ENCODE results near the gene USP22.

The USP22 gene

GRCh38 chr17:21044971-21045370 lies 2.2 kb upstream of the USP22 start:
- H3K4me3 ChIP-seq (ENCODE audit: low read depth, low read length) = no peak overlapping the region
- no peak for TF ChIP-seq CTCF (IDR thresholded peaks at IDR 0.05; ENCODE audit: low read depth, low read length)

GRCh38 chr17:21043296-21044232 lies 753 bp upstream of the USP22 start:
- H3K4me3 ChIP-seq (ENCODE audit: low read depth, low read length) = peak overlapping the region; percentile 67
- TF ChIP-seq CTCF (IDR thresholded peaks at IDR 0.05; ENCODE audit: low read depth, low read length) = peak; percentile 89

GRCh38 chr17:21041741-21042457 lies 912 bp downstream of the USP22 start:
- H3K4me3 ChIP-seq (ENCODE audit: low read depth, low read length) = peak overlapping the region; percentile 94
- TF ChIP-seq CTCF (IDR thresholded peaks at IDR 0.05; ENCODE audit: low read depth, low read length) = no peak

GRCh38 chr17:21039839-21040575 lies 2.8 kb downstream of the USP22 start:
- H3K4me3 ChIP-seq (ENCODE audit: low read depth, low read length) = peak overlapping the region; percentile 94
- TF ChIP-seq CTCF (IDR thresholded peaks at IDR 0.05; ENCODE audit: low read depth, low read length) = no peak; the same call in 1 of the 2 replicates

- no peak overlapping the region; the same call in 1 of the 2 replicates for H3K4me3 ChIP-seq (ENCODE audit: low read depth, low read length)
- TF ChIP-seq CTCF (IDR thresholded peaks at IDR 0.05; ENCODE audit: low read depth, low read length) = no peak
Measured at GRCh38 chr17:21037117-21037803, 5.6 kb downstream of the USP22 start.

GRCh38 chr17:21036361-21036881 lies 6.4 kb downstream of the USP22 start:
- no peak overlapping the region for H3K4me3 ChIP-seq (ENCODE audit: low read depth, low read length)
- TF ChIP-seq CTCF (IDR thresholded peaks at IDR 0.05; ENCODE audit: low read depth, low read length) = no peak
